T-helper 17 cell (primary cell): ENCODE results near the gene NVL. TPM values are rescaled to one million over a fixed set of nuclear protein-coding genes. Genes with fewer than 3 reads are reported as not detected.

Source experiments
- ATAC-seq: fragments of 150-1000 bp; cut with Tn5 transposase; 2 replicates; pipeline ENCODE4 v1.10.0; 2021; ENCODE audit warnings: mild to moderate bottlenecking, moderate library complexity
- DNase-seq, 3 donors: peaks; one replicate each; pipeline versions ENCODE4 v3.0.0 to v3.0.0-alpha.2; 2020 to 2021
- H3K9me3 ChIP-seq: one replicate; pipeline ENCODE4 v1.7.0; 2013; ENCODE audit warnings: low read length, mild to moderate bottlenecking; ENCODE audit not compliant: control insufficient read depth, poor library complexity, severe bottlenecking
- H3K27ac Mint-ChIP-seq: one replicate; pipeline ENCODE4 v1.8.0; 2022; ENCODE audit warnings: mild to moderate bottlenecking, moderate library complexity, mixed read lengths
- H3K27me3 Mint-ChIP-seq: one replicate; pipeline ENCODE4 v1.8.0; 2022; ENCODE audit warnings: mixed read lengths
- H3K36me3 Mint-ChIP-seq: one replicate; pipeline ENCODE4 v1.8.0; 2022; ENCODE audit warnings: low read depth, mixed read lengths
- H3K4me1 Mint-ChIP-seq: one replicate; pipeline ENCODE4 v1.8.0; 2022; ENCODE audit warnings: mild to moderate bottlenecking, mixed read lengths
- H3K4me3 Mint-ChIP-seq: one replicate; pipeline ENCODE4 v1.8.0; 2022; ENCODE audit warnings: mild to moderate bottlenecking, moderate library complexity, mixed read lengths
- total RNA-seq, 4 donors: library from RNA in 2 of 4; stranded (reverse) in 2 of 4; gene quantifications; one replicate each; pipeline ENCODE4 v1.2.3 and lab custom pipeline; 2022 to 2026

Gene NVL
- total RNA-seq, 2 donors from 2014 or later: 24.8 to 28.3 TPM

DNA sequence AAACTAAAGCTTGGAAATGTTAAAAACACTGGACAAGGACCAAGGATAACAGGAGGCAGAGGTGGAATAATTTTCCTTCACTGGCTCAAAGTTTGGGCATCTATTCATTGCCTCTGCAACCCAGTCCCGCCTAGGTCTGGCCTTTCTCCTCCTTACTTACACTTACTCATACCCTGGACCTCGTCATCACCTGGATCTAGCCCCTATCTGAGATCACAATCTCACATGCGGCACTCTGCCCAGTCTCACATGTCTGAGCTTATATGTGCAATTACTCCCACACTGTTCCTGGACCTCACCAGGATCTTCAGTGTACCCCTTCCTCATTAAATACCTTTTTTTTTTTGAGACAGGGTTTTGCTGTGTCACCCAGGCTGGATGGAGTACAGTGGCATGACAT lies 37.6 kb downstream of the NVL start:
- DNase-seq: no peak
- Mint-ChIP-seq H3K4me3 (no peak overlapping the region), H3K4me1 (peaks cover 3% of the 10 kb centered on the region), H3K36me3 (peaks cover 4% of the 10 kb centered on the region), H3K27ac (no peak overlapping the region), H3K27me3 (no peaks in the 10 kb centered on the region)
- no peak for ATAC-seq
- H3K9me3 ChIP-seq: no peaks in the 10 kb centered on the region

DNA sequence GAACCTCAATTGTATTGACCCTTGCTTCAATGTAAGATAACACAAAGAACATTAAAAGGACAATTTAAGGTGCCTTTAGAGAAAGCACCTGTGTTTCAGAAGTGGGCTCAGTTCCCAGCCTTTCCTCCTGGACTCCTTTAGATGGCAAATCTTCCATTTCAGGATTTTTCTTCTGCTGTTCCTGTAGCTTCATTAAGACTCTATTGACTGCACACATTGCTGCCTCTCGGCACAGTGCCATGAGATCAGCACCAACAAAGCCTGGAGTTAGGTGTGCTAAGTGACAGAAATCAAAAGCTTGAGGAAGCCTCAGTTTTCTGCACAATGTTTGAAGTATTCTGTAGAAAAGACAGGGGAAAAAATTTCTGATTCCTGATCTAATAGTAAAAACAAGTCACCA lies 40.6 kb downstream of the NVL start:
- Mint-ChIP-seq H3K27me3 (no peaks in the 10 kb centered on the region), H3K27ac (no peak overlapping the region), H3K36me3 (peaks cover 3% of the 10 kb centered on the region), H3K4me3 (no peak overlapping the region), H3K4me1 (no peaks in the 10 kb centered on the region)
- DNase-seq: no peak
- ATAC-seq: no peak
- H3K9me3 ChIP-seq: no peaks in the 10 kb centered on the region

DNA sequence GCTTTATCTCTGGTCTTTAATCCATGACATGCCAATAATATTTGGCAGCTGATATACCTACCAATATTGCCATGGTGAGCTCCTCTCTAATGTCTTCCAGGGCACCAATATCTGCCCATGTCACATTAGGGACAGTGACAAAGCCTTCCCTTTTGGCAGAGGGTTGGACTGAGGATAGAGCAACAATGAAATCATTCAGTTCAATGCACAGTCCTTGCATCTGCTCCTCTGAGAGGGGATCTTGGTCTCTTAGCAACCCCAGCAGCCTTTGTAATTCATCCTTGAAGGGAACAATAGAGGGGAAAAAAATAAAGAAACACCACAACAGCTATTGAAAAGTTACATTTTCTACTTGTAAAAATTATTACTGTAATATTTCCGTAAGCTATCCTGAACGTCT lies 42.3 kb downstream of the NVL start:
- H3K36me3 Mint-ChIP-seq: peaks cover 3% of the 10 kb centered on the region

DNA sequence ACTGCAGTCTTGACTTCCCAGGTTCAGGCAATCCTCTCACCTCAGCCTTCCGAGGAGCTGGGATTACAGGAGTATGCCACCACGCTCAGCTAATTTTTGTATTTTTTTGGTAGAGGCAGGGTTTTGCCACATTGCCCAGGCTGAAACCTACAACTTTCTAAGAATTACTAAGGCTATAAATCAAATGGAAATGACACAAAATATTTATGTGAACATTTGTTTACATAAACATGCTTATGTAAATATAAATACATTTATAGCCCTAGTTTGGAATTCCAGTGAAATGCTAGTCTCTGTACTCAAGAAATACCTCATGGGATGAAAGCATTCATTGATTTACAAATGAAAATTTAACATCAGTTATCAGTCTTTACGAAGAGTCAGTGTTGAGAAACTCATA lies 47.8 kb downstream of the NVL start:
- H3K36me3 Mint-ChIP-seq: peaks cover 8% of the 10 kb centered on the region
- no peak for ATAC-seq
- no peak overlapping the region for H3K4me3 Mint-ChIP-seq
- H3K9me3 ChIP-seq: no peaks in the 10 kb centered on the region
- no peaks in the 10 kb centered on the region for H3K27me3 Mint-ChIP-seq
- no peak overlapping the region for H3K27ac Mint-ChIP-seq
- peaks cover 5% of the 10 kb centered on the region for H3K4me1 Mint-ChIP-seq
- DNase-seq: no peak

More for the DNA sequence above, 42.3 kb downstream of the NVL start:
- Mint-ChIP-seq H3K4me1 (no peaks in the 10 kb centered on the region), H3K27me3 (no peaks in the 10 kb centered on the region), H3K27ac (no peak overlapping the region), H3K4me3 (no peak overlapping the region)
- ATAC-seq (no peak), DNase-seq (no peak)
- no peaks in the 10 kb centered on the region for H3K9me3 ChIP-seq

DNA sequence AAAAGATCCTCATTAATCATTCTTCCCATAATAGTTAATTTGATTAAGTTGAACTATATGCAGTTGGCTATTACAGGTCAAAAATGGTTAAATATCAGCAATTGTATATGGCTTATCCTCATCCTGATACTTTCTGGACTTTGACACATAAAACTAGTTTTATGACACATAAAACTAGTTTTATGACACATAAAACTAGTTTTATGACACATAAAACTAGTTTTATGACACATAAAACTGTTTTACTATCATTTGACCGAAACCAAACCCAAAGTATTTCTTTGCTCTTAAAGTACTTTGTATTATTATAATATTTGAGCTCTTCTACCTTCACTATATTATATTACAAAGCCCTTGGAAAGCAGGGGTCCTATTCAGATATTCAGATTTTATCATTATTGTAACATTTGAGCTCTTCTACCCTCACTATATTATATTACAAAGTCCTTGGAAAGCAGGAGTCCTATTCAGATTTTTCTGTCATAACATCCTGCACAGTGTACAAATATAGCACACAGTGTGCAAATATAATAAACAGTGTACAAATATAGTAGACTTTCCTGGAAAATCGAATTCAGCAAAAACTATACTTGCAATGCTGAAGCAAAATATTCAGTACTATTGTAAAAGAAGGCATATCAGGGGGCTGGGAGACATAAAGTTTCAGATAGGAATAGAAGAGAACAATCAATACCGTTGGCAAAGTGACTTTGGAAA lies 53.0 kb downstream of the NVL start:
- DNase-seq: no peak
- no peaks in the 10 kb centered on the region for H3K9me3 ChIP-seq
- Mint-ChIP-seq H3K4me3 (no peak overlapping the region), H3K4me1 (peaks cover 6% of the 10 kb centered on the region), H3K36me3 (peaks cover 9% of the 10 kb centered on the region), H3K27ac (peak overlapping the region; percentile 80), H3K27me3 (no peaks in the 10 kb centered on the region)
- no peak for ATAC-seq

DNA sequence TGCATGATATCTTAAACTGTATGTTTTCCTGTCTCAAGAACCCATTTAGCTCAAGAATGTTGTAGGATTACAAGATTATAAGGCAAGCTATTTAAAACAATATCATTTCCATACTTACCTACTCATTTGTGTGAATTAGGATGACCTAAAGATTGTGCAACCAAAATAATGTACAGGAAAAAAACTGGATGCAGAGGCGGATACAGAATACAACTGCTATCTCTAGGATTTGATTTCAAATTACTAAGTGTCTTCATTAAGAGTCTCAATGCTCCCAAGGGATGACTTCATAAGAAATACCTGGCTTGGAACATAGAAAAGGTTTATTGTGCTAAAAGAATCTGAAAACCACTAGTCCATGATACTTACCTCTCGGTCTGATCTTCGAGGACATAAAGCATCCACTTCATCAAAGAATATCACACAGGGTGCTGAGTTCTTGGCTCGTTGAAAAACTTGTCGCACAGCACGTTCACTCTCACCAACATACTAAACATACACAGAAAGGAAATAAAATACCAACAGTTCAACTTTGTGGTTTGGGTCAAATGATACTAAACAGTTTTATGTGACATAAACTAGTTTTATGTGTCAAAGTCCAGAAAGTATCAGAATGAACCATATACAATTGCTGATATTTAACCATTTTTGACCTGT lies 54.9 kb downstream of the NVL start:
- Mint-ChIP-seq H3K4me3 (no peak overlapping the region), H3K4me1 (peaks cover 6% of the 10 kb centered on the region), H3K27me3 (no peaks in the 10 kb centered on the region), H3K36me3 (peaks cover 9% of the 10 kb centered on the region), H3K27ac (no peak overlapping the region)
- DNase-seq (no peak), ATAC-seq (no peak)
- no peaks in the 10 kb centered on the region for H3K9me3 ChIP-seq

DNA sequence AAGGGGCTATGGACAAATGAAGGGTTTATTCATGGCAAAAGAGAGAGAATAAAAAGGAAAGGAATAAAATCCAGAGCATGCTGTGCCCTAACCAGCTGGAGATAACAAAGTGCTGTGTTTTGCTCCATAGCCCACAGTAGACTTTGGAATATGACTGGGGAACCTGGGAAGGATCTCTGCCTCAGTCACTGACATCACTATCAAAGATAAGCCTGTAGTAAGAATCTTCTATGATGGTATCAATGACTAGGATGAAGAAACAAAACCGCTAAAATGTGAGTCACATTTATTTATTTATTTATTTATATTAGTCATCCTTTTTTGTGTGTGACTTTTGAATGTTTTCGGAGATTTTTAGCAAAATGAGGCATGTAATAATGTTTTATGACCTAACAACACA lies 56.3 kb downstream of the NVL start:
- peaks cover 9% of the 10 kb centered on the region for H3K36me3 Mint-ChIP-seq
- H3K9me3 ChIP-seq: no peaks in the 10 kb centered on the region
- DNase-seq: no peak
- H3K4me1 Mint-ChIP-seq: peaks cover 6% of the 10 kb centered on the region
- no peak for ATAC-seq
- peak overlapping the region; percentile 19 for H3K27ac Mint-ChIP-seq
- H3K27me3 Mint-ChIP-seq: no peaks in the 10 kb centered on the region
- H3K4me3 Mint-ChIP-seq: no peak overlapping the region

DNA sequence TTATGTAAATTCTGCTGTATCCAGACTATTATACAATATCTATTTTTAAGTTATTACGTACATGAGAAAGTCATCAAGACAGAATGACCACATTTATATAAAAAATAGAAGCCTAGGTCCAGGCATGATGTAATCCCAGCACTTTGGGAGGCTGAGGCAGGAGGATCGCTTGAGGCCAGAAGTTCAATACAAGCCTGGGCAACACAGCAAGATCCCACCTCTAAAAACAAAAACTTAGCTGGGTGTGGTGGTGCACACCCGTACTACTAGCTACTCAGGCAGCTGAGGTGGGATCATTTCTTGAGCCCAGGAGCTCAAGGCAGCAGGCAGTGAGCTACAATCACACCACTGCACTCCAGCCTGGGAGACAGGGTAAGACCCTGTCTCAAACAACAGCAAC lies 58.9 kb downstream of the NVL start:
- Mint-ChIP-seq H3K27ac (no peak overlapping the region), H3K4me3 (no peak overlapping the region), H3K36me3 (peaks cover 5% of the 10 kb centered on the region), H3K4me1 (peaks cover 2% of the 10 kb centered on the region), H3K27me3 (no peaks in the 10 kb centered on the region)
- H3K9me3 ChIP-seq: no peaks in the 10 kb centered on the region
- ATAC-seq (no peak), DNase-seq (no peak)

DNA sequence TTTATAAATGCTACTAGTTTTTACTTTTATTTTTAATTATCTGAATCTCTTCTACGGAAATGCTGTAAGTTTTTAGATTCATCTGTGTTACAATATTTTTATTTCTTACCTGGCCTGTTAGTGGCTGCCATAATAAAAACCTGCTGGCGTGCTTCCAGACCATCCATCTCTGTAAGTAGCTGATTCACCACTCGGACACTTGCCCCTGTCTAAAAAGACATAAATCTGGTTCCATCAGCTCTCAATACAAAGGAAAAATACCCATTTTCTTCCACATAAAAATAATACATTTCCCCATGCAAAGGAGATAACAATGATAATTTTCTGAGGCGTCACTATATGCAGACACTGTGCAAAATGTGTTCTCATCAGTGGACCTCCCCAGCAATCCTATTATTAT lies 62.0 kb downstream of the NVL start:
- Mint-ChIP-seq H3K4me3 (no peak overlapping the region), H3K36me3 (peaks cover 5% of the 10 kb centered on the region), H3K27ac (no peak overlapping the region), H3K4me1 (peaks cover 7% of the 10 kb centered on the region), H3K27me3 (no peaks in the 10 kb centered on the region)
- DNase-seq (no peak), ATAC-seq (no peak)
- no peaks in the 10 kb centered on the region for H3K9me3 ChIP-seq

DNA sequence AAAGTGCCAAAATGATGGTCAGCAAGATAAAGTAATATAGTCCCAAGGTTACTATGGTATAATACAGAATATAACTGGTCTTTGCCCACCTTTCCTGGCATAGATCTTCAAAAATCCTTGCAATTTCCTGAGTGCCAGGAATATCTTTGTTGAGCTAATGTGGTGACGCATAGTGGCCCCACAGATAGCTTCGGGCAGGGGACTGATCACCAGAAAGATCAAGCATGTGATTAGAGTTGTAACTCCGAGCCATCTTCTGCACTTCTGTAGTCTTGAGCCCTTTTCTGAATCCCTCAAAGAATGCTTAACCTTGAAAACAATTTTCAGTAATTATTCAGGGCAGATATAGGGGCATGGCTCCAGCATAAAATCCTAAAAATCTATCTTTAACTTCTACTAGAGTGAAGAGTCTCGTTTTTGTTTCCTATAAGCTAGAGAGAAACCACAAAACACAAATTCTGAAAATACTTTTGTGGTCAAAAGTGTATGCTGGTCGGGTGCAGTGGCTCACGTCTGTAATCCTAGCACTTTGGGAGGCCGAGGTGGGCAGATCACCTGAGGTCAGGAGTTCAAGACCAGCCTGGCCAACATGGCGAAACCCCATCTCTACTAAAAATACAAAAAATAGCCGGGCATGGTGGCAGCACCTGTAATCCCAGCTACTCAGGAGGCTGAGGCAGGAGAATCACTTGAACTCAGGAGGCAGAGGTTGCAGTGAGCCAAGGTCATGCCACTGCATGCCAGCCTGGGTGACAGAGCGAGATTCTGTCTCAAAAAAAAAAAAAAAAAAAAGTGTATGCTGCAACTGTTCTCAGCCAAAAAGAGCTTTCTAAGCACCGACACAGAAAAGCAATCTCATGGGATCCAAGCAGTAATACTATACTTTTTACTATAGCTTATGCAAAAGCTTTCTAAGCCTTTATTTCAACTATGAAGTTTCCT lies 62.8 kb downstream of the NVL start:
- peaks cover 14% of the 10 kb centered on the region for H3K4me1 Mint-ChIP-seq
- H3K27me3 Mint-ChIP-seq: no peaks in the 10 kb centered on the region
- peaks cover 8% of the 10 kb centered on the region for H3K36me3 Mint-ChIP-seq
- no peak for DNase-seq
- H3K4me3 Mint-ChIP-seq: no peak overlapping the region
- no peak for ATAC-seq
- H3K9me3 ChIP-seq: no peaks in the 10 kb centered on the region
- H3K27ac Mint-ChIP-seq: peak overlapping the region; percentile 80

DNA sequence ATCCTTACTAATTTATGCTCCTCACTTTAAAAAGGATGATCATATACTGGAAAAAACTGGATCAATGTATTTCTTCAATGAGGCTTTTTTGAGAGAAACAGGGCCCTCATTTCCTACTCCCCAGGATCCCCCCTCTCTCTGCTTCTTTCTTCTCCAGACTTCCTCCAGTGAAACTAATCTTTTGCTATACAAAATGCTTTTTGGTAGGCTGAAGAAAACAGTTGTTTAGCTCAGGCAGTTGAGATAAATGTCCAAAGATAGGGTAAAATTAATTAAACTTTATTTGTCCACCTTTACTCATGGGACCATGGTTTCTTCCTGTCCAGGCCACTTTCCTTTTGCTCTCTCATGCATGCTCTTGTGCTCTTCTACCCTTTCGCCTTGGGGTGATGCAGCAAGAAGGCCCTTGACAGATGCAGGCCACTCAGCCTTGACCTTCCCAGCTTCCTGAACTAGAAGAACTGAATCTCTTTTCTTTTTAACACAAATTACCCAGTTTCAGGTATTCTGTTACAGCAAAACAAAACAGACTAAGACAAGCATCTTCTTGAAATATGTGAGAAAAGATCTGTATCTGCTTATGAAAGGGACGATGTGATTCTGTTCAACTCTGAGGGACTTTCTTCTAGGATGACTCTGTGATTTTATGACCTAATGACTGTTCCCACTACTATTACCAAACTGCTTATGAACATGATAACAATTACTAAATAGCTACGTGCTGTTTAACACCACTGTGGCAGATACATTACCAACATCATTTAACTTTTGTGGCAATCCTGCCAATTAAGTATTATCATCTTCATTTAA lies 63.7 kb downstream of the NVL start:
- DNase-seq: no peak
- H3K4me3 Mint-ChIP-seq: no peak overlapping the region
- peak overlapping the region; percentile 80 for H3K27ac Mint-ChIP-seq
- H3K36me3 Mint-ChIP-seq: peaks cover 8% of the 10 kb centered on the region
- peaks cover 17% of the 10 kb centered on the region for H3K4me1 Mint-ChIP-seq
- ATAC-seq: no peak
- no peaks in the 10 kb centered on the region for H3K9me3 ChIP-seq
- H3K27me3 Mint-ChIP-seq: no peaks in the 10 kb centered on the region

DNA sequence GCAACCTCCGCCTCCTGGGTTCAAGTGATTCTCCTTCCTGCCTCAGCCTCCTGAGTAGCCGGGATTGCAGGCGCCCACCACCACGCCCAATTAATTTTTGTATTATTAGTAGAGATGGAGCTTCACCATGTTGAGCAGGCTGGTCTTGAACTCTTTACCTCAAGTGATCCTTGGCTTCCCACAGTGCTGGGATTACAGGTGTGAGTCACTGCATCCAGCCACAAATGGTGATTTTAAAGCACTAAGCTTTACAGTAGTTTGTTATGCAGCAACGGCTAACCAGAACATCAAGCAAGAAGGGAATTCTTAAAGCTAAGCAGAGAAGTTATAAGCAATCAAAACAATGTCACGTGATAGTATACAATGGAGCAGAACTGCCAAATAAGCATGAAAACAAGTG lies 65.7 kb downstream of the NVL start:
- H3K36me3 Mint-ChIP-seq: peaks cover 8% of the 10 kb centered on the region
- peaks cover 18% of the 10 kb centered on the region for H3K4me1 Mint-ChIP-seq
- no peak overlapping the region for H3K27ac Mint-ChIP-seq
- no peak for DNase-seq
- no peaks in the 10 kb centered on the region for H3K27me3 Mint-ChIP-seq
- H3K4me3 Mint-ChIP-seq: no peak overlapping the region
- no peaks in the 10 kb centered on the region for H3K9me3 ChIP-seq
- no peak for ATAC-seq
